Breast epithelium (tissue), 3 donors: ENCODE measurements around the gene TNN.

ENCODE experiments used
- POLR2A ChIP-seq: fragments of 450-650 bp; IDR thresholded peaks from one replicate; pipeline ENCODE4 v1.6.1; 2016; ENCODE audit warnings: antibody characterized with exemption, mild to moderate bottlenecking, moderate library complexity
- POLR2AphosphoS5 ChIP-seq, 3 donors: sonication (generic); formaldehyde crosslinking; IDR thresholded peaks; one replicate each; pipeline ENCODE4 v1.6.1; 2017; ENCODE audit warnings: antibody characterized with exemption in 3 of 3
- TF ChIP-seq, protein P1 (sequence below), 3 donors: fragments of 450-650 bp; IDR thresholded peaks; one replicate each; pipeline ENCODE4 v1.5.1; 2016 to 2017; ENCODE audit warnings: antibody characterized with exemption in 3 of 3, mild to moderate bottlenecking in 3 of 3, moderate library complexity in 3 of 3

DNA sequence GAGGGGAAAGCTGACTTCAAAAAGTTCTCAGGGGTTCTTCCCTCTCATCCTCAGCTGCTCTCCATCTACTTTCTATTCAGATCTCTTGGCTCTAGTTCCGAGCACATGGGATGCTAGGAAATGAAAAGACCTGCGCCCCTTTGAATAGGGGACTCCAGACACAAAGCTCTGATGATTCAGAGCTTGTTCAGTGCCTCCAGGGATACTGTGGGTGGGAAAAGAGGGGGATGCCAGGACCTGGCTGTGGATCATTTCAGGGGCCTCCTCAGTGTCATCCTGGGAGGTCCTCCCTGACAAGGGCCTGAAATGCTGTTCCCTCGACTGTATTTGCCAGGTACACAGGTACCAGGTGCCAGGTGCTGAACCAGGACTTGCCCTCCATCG, 125.9 kb downstream of the TNN start:
- TF ChIP-seq, protein P1, sequence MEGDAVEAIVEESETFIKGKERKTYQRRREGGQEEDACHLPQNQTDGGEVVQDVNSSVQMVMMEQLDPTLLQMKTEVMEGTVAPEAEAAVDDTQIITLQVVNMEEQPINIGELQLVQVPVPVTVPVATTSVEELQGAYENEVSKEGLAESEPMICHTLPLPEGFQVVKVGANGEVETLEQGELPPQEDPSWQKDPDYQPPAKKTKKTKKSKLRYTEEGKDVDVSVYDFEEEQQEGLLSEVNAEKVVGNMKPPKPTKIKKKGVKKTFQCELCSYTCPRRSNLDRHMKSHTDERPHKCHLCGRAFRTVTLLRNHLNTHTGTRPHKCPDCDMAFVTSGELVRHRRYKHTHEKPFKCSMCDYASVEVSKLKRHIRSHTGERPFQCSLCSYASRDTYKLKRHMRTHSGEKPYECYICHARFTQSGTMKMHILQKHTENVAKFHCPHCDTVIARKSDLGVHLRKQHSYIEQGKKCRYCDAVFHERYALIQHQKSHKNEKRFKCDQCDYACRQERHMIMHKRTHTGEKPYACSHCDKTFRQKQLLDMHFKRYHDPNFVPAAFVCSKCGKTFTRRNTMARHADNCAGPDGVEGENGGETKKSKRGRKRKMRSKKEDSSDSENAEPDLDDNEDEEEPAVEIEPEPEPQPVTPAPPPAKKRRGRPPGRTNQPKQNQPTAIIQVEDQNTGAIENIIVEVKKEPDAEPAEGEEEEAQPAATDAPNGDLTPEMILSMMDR (IDR thresholded peaks at IDR 0.05) = no peak
- TF ChIP-seq POLR2A = no peak
- no peak for TF ChIP-seq POLR2AphosphoS5 (IDR thresholded peaks at IDR 0.05)
